CD4-positive, alpha-beta T cell treated with Interferon alpha-2 for 1 hour (primary cell): ENCODE data around the gene STIL.
"Not testable (repeated sequence)": the region's sequence is repeated elsewhere in the genome, so short reads cannot be mapped to it uniquely, and the experiment has no call there.

Experiments used
- DNase-seq, 2 donors: peaks; one replicate each; pipeline ENCODE4 v3.0.0-alpha.2; 2020 to 2022

The STIL gene

DNA sequence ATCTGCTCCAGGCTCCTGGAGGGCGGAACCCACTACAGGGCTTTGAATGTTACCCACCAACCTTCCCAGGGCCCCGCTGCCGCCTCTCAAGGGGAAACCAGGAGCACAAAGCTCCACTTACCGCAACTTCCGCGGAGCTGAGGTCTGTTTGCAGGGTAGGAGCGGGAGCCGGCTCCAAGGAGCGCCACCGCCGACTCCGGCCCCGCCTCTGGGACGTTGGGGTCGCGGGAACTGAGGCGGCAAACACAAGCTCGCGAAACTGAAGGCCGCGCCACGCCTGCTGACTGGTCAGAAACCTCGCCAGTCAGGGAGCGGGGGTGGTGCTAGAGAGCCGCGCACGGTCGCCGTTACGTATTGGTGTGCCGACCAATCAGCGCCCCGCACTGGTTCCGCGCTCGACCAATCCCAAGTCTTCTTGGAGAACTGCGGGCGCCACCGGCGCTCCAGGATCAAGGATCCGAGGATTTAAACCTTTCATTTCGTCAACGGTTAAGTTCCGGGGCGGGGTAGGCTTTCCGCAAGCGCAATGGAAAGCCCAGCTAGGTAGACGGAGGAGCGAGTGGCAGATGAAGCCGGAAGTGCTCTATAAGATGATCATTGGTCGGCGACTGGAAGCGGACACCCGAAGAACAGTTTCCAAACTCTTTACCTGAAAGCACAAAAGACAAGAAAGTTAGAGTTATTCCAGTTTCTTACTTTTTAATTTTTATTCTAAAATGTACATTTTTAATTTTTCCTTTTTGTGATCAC lies at the start of gene STIL:
Gene STIL (minus strand): TSS at position 233 of the 750 bp plus-strand sequence. CDS start 3,828 bp downstream, outside the sequence.
- DNase-seq: peak; percentile 97 to 98

- DNase-seq: no peak
Observed at GRCh38 chr1:47362828-47363227, 48.9 kb upstream of the STIL start.

DNA sequence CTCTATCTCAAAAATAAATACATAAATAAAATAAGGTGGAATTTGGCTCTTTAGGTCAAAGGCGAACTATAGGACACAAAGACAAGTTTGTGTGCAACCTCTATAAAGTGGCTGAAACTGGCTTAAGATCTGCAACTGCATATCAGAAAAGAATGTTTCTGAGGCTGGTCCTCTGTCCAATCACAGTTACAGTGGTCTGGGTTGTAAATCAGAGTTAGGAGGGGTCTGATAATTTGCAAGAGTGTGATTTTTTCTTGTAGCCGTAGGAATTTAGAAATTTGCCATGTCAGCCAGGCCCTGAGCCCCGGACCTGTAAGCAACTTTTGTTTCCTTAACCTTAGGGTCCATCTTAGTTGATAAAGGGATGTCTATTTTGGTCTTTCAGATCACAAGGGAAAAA lies 47.4 kb upstream of the STIL start:
- DNase-seq: no peak

- no peak for DNase-seq
Observed at GRCh38 chr1:47351305-47351704, 37.4 kb upstream of the STIL start.

DNA sequence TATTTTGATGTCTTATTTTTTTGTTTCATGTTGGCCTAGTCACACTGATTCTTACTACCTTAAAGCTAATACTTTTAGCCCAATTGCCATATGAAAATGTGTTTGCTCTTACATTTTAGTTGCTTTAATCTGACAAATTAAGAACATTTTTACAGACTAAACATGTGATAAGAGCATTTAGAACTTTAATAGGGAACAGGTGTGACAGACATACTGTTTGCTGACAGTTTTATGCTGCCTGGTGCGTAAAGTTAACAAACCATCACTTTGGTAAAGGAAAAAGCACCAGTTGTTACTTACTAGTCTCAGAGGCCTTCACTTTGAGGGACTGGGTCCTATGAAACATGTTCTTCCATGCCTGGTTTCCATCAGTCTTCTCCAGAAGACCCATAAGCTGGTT lies 34.3 kb upstream of the STIL start:
- DNase-seq: no peak

DNA sequence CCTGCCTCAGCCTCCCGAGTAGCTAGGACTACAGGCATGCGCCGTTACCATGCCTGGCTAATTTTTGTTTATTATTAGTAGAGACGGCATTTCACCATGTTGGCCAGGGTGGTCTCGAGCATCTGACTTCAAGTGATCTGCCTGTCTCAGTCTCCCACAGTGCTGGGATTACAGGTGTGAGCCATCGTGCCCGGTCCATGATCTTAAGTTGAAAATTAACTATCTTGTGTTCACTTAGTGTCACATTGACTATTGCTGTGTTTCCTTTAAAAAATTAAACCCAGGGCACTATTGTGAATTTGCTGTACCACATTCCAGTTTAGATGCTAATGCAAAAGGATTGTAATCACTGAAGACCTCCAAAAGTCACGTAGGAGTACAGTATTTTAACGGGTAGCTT lies 33.8 kb upstream of the STIL start:
- DNase-seq: no peak

- not testable (repeated sequence) for DNase-seq
Observed at GRCh38 chr1:47346979-47347378, 33.0 kb upstream of the STIL start.

- DNase-seq: no peak
Observed at GRCh38 chr1:47340227-47340626, 26.3 kb upstream of the STIL start.

- DNase-seq: no peak
Observed at GRCh38 chr1:47338249-47339077, 24.5 kb upstream of the STIL start.

- no peak for DNase-seq
Observed at GRCh38 chr1:47337350-47337749, 23.4 kb upstream of the STIL start.

GRCh38 chr1:47334765-47335435 lies 21.0 kb upstream of the STIL start:
- no peak for DNase-seq

GRCh38 chr1:47333922-47334764 lies 20.2 kb upstream of the STIL start:
- peak; percentile 63 to 79 for DNase-seq

GRCh38 chr1:47333578-47333921 lies 19.6 kb upstream of the STIL start, which contains the start of gene CMPK1:
Gene CMPK1, plus strand, starts transcription at chr1:47333790. Its CDS starts 156 bp downstream, at chr1:47333946.
- DNase-seq: peak; percentile 75 to 84

- DNase-seq: no peak
Observed at GRCh38 chr1:47332779-47333577, 19.0 kb upstream of the STIL start.

GRCh38 chr1:47331875-47332274 lies 17.9 kb upstream of the STIL start:
- no peak for DNase-seq

GRCh38 chr1:47330212-47330611 lies 16.3 kb upstream of the STIL start:
- DNase-seq: no peak

GRCh38 chr1:47328992-47329391 lies 15.0 kb upstream of the STIL start:
- no peak for DNase-seq

DNA sequence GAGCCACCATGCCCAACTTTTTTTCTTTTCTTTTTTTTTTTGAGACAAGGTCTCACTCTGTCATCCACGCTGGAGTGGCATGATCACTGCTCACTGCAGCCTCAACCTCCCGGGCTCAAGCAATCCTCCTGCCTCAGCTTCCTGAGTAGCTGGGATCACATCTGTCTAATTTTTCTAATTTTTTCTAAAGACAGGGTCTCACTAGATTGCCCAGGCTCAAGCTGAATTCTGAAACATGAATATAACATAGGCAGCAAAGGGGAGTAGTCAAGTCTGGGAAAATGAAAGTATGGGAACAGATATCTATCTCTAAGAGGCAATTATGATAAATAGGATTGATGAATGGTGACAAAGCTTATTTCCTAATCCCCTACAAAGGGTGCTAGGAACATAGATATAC lies 12.3 kb upstream of the STIL start:
- no peak for DNase-seq

DNA sequence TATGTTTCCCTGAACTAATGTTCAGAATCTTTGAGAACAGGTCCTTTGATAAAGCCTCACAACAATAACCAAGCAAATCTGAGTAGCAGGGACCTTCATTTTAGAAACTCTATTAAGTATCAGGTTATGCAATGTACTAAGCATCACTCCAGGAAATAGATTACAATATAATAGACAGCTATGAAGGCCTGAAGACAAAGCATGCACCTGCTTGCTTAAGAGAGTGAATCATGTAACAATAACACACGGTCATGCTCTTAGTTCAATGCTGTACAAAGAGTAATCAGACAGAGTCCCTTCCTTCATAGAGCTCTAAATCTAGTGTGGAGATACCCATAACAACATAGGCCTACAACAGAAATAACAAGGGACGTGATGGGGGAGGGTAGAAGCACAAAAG lies 11.6 kb upstream of the STIL start:
- no peak for DNase-seq

DNA sequence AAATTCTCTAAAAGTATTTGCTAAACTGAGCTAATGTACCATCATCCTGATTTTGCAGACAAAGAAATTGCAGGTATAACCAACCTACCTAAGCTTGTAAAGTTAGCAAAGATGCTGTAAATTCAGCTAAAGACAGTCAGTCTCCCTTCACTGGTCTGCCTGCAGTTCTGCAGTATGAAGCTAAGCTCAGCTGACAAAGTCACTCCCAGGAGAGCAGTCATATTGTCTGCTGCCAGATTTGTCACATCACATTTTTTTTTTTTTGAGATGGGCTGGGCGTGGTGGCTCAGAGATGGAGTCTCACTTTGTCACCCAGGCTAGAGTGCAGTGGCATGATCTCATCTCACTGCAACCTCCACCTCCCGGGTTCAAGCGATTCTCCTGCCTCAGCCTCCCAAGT lies 10.7 kb upstream of the STIL start:
- no peak for DNase-seq

DNA sequence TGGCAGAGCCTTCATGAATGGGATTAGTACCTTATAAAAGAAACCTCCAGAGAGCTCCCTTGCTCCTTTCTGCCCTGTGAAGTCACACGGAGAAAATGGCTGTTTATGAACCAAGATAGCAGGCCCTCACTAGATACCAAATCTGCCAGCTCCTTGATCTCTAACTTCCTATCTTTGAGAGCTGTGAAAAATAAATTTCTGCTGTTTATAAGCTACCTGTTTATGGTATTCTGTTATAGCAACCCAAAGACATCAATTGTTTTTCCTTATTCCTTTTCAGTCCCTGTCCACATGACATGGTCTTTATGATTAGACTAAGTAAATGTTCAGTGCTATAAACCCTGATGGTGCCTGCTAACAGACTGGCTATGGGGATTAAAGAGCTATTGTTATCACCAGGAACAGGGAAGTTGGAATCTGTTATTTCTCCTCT lies 9.7 kb upstream of the STIL start:
- DNase-seq: no peak

- not testable (repeated sequence) for DNase-seq
Observed at GRCh38 chr1:47319968-47320367, 6.0 kb upstream of the STIL start.
